HEK293T (cell line): ENCODE data around the gene ZCWPW2.

Experiments
- CTBP1 ChIP-seq: fragments of 450-650 bp; IDR thresholded peaks from 2 replicates; pipeline ENCODE4 v1.6.1; 2016; ENCODE audit warnings: borderline replicate concordance
- ELF4 ChIP-seq: fragments of 450-650 bp; IDR thresholded peaks from 2 replicates; pipeline ENCODE4 v1.6.1; 2017; ENCODE audit warnings: antibody characterized with exemption
- FOXK2 ChIP-seq: fragments of 450-650 bp; IDR thresholded peaks from 2 replicates; pipeline ENCODE4 v1.6.1; 2016; ENCODE audit warnings: mild to moderate bottlenecking
- HDGF ChIP-seq: fragments of 450-650 bp; IDR thresholded peaks from 2 replicates; pipeline ENCODE4 v1.6.1; 2017; ENCODE audit warnings: antibody characterized with exemption, borderline replicate concordance
- L3MBTL2 ChIP-seq: fragments of 450-650 bp; conservative IDR thresholded peaks from 2 replicates; pipeline ENCODE4 v1.6.1; 2016; ENCODE audit warnings: mild to moderate bottlenecking
- TARDBP ChIP-seq: fragments of 450-650 bp; IDR thresholded peaks from 2 replicates; pipeline ENCODE4 v1.6.1; 2016
- ZNF384 ChIP-seq: fragments of 450-650 bp; IDR thresholded peaks from 2 replicates; pipeline ENCODE4 v1.6.1; 2016

DNA sequence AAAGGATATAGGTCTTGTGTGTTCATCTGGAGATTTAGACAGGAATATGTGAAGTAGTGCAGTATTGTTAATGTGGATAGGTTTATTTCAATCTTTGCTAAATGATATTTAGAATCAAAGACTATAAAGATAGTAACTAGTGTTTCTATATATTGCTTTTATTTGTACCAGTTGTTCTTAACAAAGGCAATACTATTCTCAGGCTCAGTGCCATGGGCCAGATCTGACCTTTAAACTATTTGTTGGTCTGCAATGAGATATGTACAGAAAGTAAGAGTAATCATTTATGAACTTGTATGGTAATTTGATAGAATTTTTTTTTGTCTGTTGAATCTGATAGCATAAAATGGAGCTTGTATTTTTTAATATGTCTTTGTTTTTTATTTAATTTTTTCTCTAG lies 146.8 kb downstream of the ZCWPW2 start:
- no peak for TF ChIP-seq TARDBP
- TF ChIP-seq HDGF, result no peak
- TF ChIP-seq L3MBTL2, result no peak
- TF ChIP-seq CTBP1, result no peak
- TF ChIP-seq ZNF384, result no peak
- no peak for TF ChIP-seq FOXK2
- TF ChIP-seq ELF4, result no peak
